Osteocyte (in vitro differentiated cells): Measurements from ENCODE around the gene HMGB3. TPM values are rescaled to one million over a fixed set of nuclear protein-coding genes. Genes with fewer than 3 reads are reported as not detected.
A peak's percentile ranks its signal among the peaks of the same experiment; 100 is the strongest.

ENCODE experiments used
- DNase-seq: peaks from one replicate; pipeline ENCODE4 v3.0.0; 2021; ENCODE audit warnings: mixed read lengths; ENCODE audit not compliant: unreplicated experiment; ENCODE audit errors: extremely low spot score
- H3K27ac Mint-ChIP-seq: one replicate; pipeline ENCODE4 v1.8.0; 2021; ENCODE audit warnings: mild to moderate bottlenecking, mixed read lengths; ENCODE audit not compliant: unreplicated experiment
- H3K27me3 Mint-ChIP-seq: one replicate; pipeline ENCODE4 v1.8.0; 2021; ENCODE audit warnings: mixed read lengths; ENCODE audit not compliant: unreplicated experiment
- H3K36me3 Mint-ChIP-seq: one replicate; pipeline ENCODE4 v1.8.0; 2021; ENCODE audit warnings: mixed read lengths; ENCODE audit not compliant: unreplicated experiment
- H3K4me1 Mint-ChIP-seq: one replicate; pipeline ENCODE4 v1.8.0; 2021; ENCODE audit warnings: mixed read lengths; ENCODE audit not compliant: unreplicated experiment
- H3K4me3 Mint-ChIP-seq: one replicate; pipeline ENCODE4 v1.8.0; 2021; ENCODE audit warnings: mild to moderate bottlenecking, moderate library complexity, mixed read lengths; ENCODE audit not compliant: unreplicated experiment
- H3K9me3 Mint-ChIP-seq: one replicate; pipeline ENCODE4 v1.8.0; 2021; ENCODE audit warnings: mixed read lengths; ENCODE audit not compliant: unreplicated experiment
- CTCF ChIP-seq: fragments of 200-600 bp; sonication (generic); IDR thresholded peaks from 2 replicates; pipeline ENCODE4 v1.5.0; 2021; ENCODE audit warnings: antibody characterized with exemption, mild to moderate bottlenecking, moderate library complexity
- long read RNA-seq: library from polyadenylated mRNA; unstranded; transcript quantifications from one replicate; pipeline ENCODE4 v2.0.0, GENCODE V29; 2021
- total RNA-seq: library from RNA; stranded (reverse); gene quantifications from 2 replicates; pipeline ENCODE4 v1.2.1, GENCODE V29; 2021

Gene HMGB3
- 26.8 and 31.6 TPM in 2 replicates for total RNA-seq
- long read RNA-seq, transcript HMGB3-201 (5 exons, 3,560 nt) = major isoform, 107 of 126 reads
- long read RNA-seq, partial matches to known transcripts = 12 of 126 reads
- long read RNA-seq, other reads (novel, unspliced or antisense) = 7 of 126 reads

GRCh38 chrX:150982788-150983520, at the start of gene HMGB3:
Gene HMGB3, plus strand, starts transcription at chrX:150983335. Its CDS starts 2,265 bp downstream, at chrX:150985600.
- TF ChIP-seq CTCF = no peak
- no peaks in the 10 kb centered on the region for H3K27me3 Mint-ChIP-seq
- H3K27ac Mint-ChIP-seq = no peak within 1 kb of the TSS
- H3K36me3 Mint-ChIP-seq = peaks cover 6% of the 10 kb centered on the region
- H3K4me1 Mint-ChIP-seq = peaks cover 8% of the 10 kb centered on the region
- DNase-seq = peak; percentile 93
- peak within 1 kb of the TSS; percentile 58 for H3K4me3 Mint-ChIP-seq
- peaks cover 3% of the 10 kb centered on the region for H3K9me3 Mint-ChIP-seq

GRCh38 chrX:150933945-150934350, 49.2 kb upstream of the HMGB3 start:
- no peak for DNase-seq

GRCh38 chrX:150934453-150934852, 48.7 kb upstream of the HMGB3 start:
- no peak for DNase-seq
- Mint-ChIP-seq H3K27ac (no peak overlapping the region), H3K36me3 (no peaks in the 10 kb centered on the region)

More at GRCh38 chrX:150933945-150934350, 49.2 kb upstream of the HMGB3 start:
- H3K36me3 Mint-ChIP-seq = no peaks in the 10 kb centered on the region
- no peak overlapping the region for H3K27ac Mint-ChIP-seq
- H3K4me3 Mint-ChIP-seq = no peak overlapping the region
- no peaks in the 10 kb centered on the region for H3K4me1 Mint-ChIP-seq
- H3K27me3 Mint-ChIP-seq = no peaks in the 10 kb centered on the region
- TF ChIP-seq CTCF = no peak
- H3K9me3 Mint-ChIP-seq = peaks cover 6% of the 10 kb centered on the region

GRCh38 chrX:150935467-150935866, 47.7 kb upstream of the HMGB3 start:
- Mint-ChIP-seq H3K36me3 (no peaks in the 10 kb centered on the region), H3K27me3 (no peaks in the 10 kb centered on the region), H3K4me3 (no peak overlapping the region), H3K4me1 (no peaks in the 10 kb centered on the region), H3K9me3 (peaks cover 8% of the 10 kb centered on the region), H3K27ac (no peak overlapping the region)
- TF ChIP-seq CTCF = no peak
- no peak for DNase-seq

More at GRCh38 chrX:150934453-150934852, 48.7 kb upstream of the HMGB3 start:
- no peak for TF ChIP-seq CTCF
- H3K4me3 Mint-ChIP-seq = no peak overlapping the region
- H3K4me1 Mint-ChIP-seq = no peaks in the 10 kb centered on the region
- H3K27me3 Mint-ChIP-seq = no peaks in the 10 kb centered on the region
- peaks cover 8% of the 10 kb centered on the region for H3K9me3 Mint-ChIP-seq

GRCh38 chrX:150936556-150936955, 46.6 kb upstream of the HMGB3 start:
- Mint-ChIP-seq H3K27ac (no peak overlapping the region), H3K4me3 (no peak overlapping the region), H3K36me3 (no peaks in the 10 kb centered on the region), H3K27me3 (no peaks in the 10 kb centered on the region), H3K4me1 (no peaks in the 10 kb centered on the region), H3K9me3 (peaks cover 8% of the 10 kb centered on the region)
- no peak for DNase-seq
- TF ChIP-seq CTCF = no peak
